Measurements from ENCODE around the gene EEF2KMT.

DNA sequence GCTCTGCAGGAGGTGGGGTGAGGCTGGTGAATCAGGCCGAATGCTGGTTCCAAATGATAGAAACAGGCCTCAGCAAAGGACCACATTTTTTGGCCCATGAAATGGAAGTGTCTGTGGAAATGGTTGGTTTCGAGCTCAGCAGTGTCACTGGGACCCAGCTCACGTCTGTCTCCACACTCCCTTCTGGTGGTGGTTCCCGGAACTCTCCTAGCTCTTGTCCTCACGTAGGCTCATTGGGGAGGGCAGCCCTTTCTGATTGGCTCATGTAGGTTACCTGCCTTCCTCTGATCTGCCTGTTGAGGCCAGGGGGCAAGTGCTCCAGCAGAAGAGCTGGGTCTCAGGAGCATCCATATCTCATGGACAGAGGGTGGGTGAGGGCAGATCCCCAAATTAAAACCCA, 22.0 kb downstream of the EEF2KMT start:
- TF ChIP-seq, protein P1, sequence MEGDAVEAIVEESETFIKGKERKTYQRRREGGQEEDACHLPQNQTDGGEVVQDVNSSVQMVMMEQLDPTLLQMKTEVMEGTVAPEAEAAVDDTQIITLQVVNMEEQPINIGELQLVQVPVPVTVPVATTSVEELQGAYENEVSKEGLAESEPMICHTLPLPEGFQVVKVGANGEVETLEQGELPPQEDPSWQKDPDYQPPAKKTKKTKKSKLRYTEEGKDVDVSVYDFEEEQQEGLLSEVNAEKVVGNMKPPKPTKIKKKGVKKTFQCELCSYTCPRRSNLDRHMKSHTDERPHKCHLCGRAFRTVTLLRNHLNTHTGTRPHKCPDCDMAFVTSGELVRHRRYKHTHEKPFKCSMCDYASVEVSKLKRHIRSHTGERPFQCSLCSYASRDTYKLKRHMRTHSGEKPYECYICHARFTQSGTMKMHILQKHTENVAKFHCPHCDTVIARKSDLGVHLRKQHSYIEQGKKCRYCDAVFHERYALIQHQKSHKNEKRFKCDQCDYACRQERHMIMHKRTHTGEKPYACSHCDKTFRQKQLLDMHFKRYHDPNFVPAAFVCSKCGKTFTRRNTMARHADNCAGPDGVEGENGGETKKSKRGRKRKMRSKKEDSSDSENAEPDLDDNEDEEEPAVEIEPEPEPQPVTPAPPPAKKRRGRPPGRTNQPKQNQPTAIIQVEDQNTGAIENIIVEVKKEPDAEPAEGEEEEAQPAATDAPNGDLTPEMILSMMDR (IDR thresholded peaks at IDR 0.05): no peak
- no peak for TF ChIP-seq POLR2A (IDR thresholded peaks at IDR 0.05; ENCODE audit: low read depth)
